GM12878 (cell line): Measurements from ENCODE around the gene CNNM2. TPM values are rescaled to one million over a fixed set of nuclear protein-coding genes. Genes with fewer than 3 reads are reported as not detected.
A peak's percentile ranks its signal among the peaks of the same experiment; 100 is the strongest.
"Not testable (repeated sequence)": the region's sequence is repeated elsewhere in the genome, so short reads cannot be mapped to it uniquely, and the experiment has no call there.

Source experiments
- ATAC-seq: fragments of 200-7000 bp; cut with Tn5 transposase; 3 replicates; pipeline ENCODE4 v1.9.1; 2020; ENCODE audit warnings: mild to moderate bottlenecking, moderate library complexity
- BruUV-seq: library from RNA; stranded (reverse); fragments of 400-500 nt; replicated peaks from 2 replicates; lab custom pipeline; 2021; lab: Mats Ljungman, UMichigan
- CTCF ChIA-PET: fragments of 300-600 bp; sonication (Branson Sonifier 250); formaldehyde crosslinking; extraction: SDS; loops from one replicate; lab custom pipeline; 2021; ENCODE audit warnings: inconsistent platforms; lab: Yijun Ruan, JAX
- POLR2A ChIA-PET: fragments of 350-600 bp; formaldehyde crosslinking; extraction: SDS; loops from one replicate; lab custom pipeline; 2021; ENCODE audit warnings: inconsistent platforms; lab: Charles Lee
- RAD21 ChIA-PET: fragments of 300-600 bp; sonication (Branson Sonifier 250); formaldehyde crosslinking; loops from one replicate; lab custom pipeline; 2023; ENCODE audit warnings: antibody characterized with exemption; ENCODE audit not compliant: unreplicated experiment; lab: Charles Lee
- SMC1A ChIA-PET: fragments of 300-600 bp; sonication (Branson Sonifier 250); formaldehyde crosslinking; loops from one replicate; lab custom pipeline; 2023; ENCODE audit not compliant: unreplicated experiment, uncharacterized antibody; lab: Charles Lee
- DNase-seq: peaks from one replicate; pipeline ENCODE4 v3.0.0-alpha.2; 2011; ENCODE audit warnings: low read depth, low spot score
- FAIRE-seq: peaks from 3 replicates; lab custom pipeline; 2011; peaks lifted over from hg19 to GRCh38; lab: Jason Lieb, UNC
- H2AFZ ChIP-seq: 2 replicates; pipeline ENCODE4 v1.6.0; 2011; ENCODE audit warnings: low read depth, low read length, control low read depth; ENCODE audit not compliant: control insufficient read depth
- H3K27ac ChIP-seq: 2 replicates; pipeline ENCODE4 v1.5.1; 2011; ENCODE audit warnings: control low read depth; ENCODE audit not compliant: control insufficient read depth, insufficient read depth
- H3K27me3 ChIP-seq, 2 experiments: replicated peaks in 1 of 2; 2 replicates each; pipeline versions ENCODE4 v1.6.0 to v1.6.1; 2011; ENCODE audit warnings: low read length in 1 of 2; ENCODE audit not compliant: control insufficient read depth in 2 of 2, insufficient read depth in 2 of 2
- H3K36me3 ChIP-seq, 2 experiments: 2 replicates each; pipeline ENCODE4 v1.5.1; 2011; ENCODE audit warnings: low read length in 1 of 2; ENCODE audit not compliant: control insufficient read depth in 2 of 2, insufficient read depth in 2 of 2
- H3K4me1 ChIP-seq: 2 replicates; pipeline ENCODE4 v1.6.1; 2011; ENCODE audit warnings: mild to moderate bottlenecking, low read length, moderate library complexity, mixed read lengths; ENCODE audit not compliant: control insufficient read depth, insufficient read depth
- H3K4me2 ChIP-seq: 2 replicates; pipeline ENCODE4 v1.6.0; 2011; ENCODE audit warnings: control low read depth; ENCODE audit not compliant: control insufficient read depth, insufficient read depth
- H3K4me3 ChIP-seq: fragments of 200-600 bp; sonication (generic); 2 replicates; pipeline ENCODE4 v1.5.1; 2016
- H3K79me2 ChIP-seq: 2 replicates; pipeline ENCODE4 v1.6.0; 2011; ENCODE audit warnings: low read length; ENCODE audit not compliant: control insufficient read depth, insufficient read depth
- H3K9ac ChIP-seq: 2 replicates; pipeline ENCODE4 v1.8.0; 2011; ENCODE audit warnings: low read length, control low read depth, mixed read lengths; ENCODE audit not compliant: control insufficient read depth, insufficient read depth
- H3K9me3 ChIP-seq: replicated peaks from 3 replicates; pipeline ENCODE4 v1.5.1; 2011; ENCODE audit warnings: mild to moderate bottlenecking, low read length; ENCODE audit not compliant: control insufficient read depth, insufficient read depth
- H4K20me1 ChIP-seq: 2 replicates; pipeline ENCODE4 v1.6.0; 2011; ENCODE audit not compliant: control insufficient read depth, insufficient read depth
- BHLHE40 ChIP-seq, 2 experiments: fragments of 450-650 bp in 1 of 2; IDR thresholded peaks; 2 replicates each; pipeline ENCODE4 v1.6.1; 2011 to 2017; ENCODE audit warnings: low read depth in 2 of 2, borderline replicate concordance in 1 of 2, improper control_type of control experiment in 1 of 2, low read length in 1 of 2, mild to moderate bottlenecking in 1 of 2
- EED ChIP-seq: sonication (generic); IDR thresholded peaks from 2 replicates; pipeline ENCODE4 v1.6.1; 2016; ENCODE audit warnings: antibody characterized with exemption, low read depth
- IKZF1 ChIP-seq: fragments of 450-650 bp; conservative IDR thresholded peaks from 2 replicates; pipeline ENCODE4 v1.6.1; 2017; ENCODE audit warnings: antibody characterized with exemption, mild to moderate bottlenecking
- IKZF2 ChIP-seq, 2 experiments: fragments of 450-650 bp; IDR thresholded peaks; 2 replicates each; pipeline ENCODE4 v1.6.1; 2017; ENCODE audit warnings: mild to moderate bottlenecking in 2 of 2, moderate library complexity in 2 of 2
- MEF2B ChIP-seq: fragments of 450-650 bp; IDR thresholded peaks from 2 replicates; pipeline ENCODE4 v1.6.1; 2018; ENCODE audit warnings: mild to moderate bottlenecking, moderate library complexity; ENCODE audit not compliant: partially characterized antibody, poor library complexity, severe bottlenecking
- RELA ChIP-seq: fragments of 450-650 bp; IDR thresholded peaks from 2 replicates; pipeline ENCODE4 v1.8.0; 2014; ENCODE audit warnings: borderline replicate concordance; ENCODE audit not compliant: partially characterized antibody
- RUNX3 ChIP-seq: IDR thresholded peaks from 2 replicates; pipeline ENCODE4 v1.6.1; 2012; ENCODE audit warnings: low read length, inconsistent platforms
- YY1 ChIP-seq: IDR thresholded peaks from 2 replicates; pipeline ENCODE4 v1.6.1; 2011; ENCODE audit warnings: low read depth, mild to moderate bottlenecking, low read length
- ZNF217 ChIP-seq: fragments of 450-650 bp; IDR thresholded peaks from 2 replicates; pipeline ENCODE4 v1.6.1; 2017; ENCODE audit warnings: antibody characterized with exemption, mild to moderate bottlenecking
- WGBS: methylation state at CpG from one replicate; pipeline ENCODE4 v1.1.6; 2016; ENCODE audit warnings: low lambda C conversion rate; ENCODE audit not compliant: insufficient replicate concordance, insufficient coverage; ENCODE audit errors: missing lambda C conversion rate; 5-methylcytosine and 5-hydroxymethylcytosine counted together
- in situ Hi-C: fragments of 300-500 bp; cut with MboI; formaldehyde crosslinking; loops from 9 replicates; pipeline ENCODE4 v1.14.3; 2018; ENCODE audit warnings: mixed read lengths
- intact Hi-C: fragments of 100-400 bp; cut with micrococcal nuclease; formaldehyde crosslinking; loops from one replicate; pipeline ENCODE4 v1.14.2; 2022; ENCODE audit not compliant: unreplicated experiment
- polyA plus RNA-seq, 11 experiments: library from polyadenylated mRNA; depleted of rRNA in 4 of 11; unstranded in 6 of 11; stranded (reverse) in 5 of 11; fragments of >200 nt; fragmentation: Nextera tagmentation in 4 of 11; fragmentation: Illumina TruSeq in 1 of 11; extraction: Ambion mirVana in 4 of 11; extraction: Trizol in 1 of 11; gene quantifications; 1 replicate in 1 of 11; 2 replicates in 10 of 11; pipeline versions ENCODE4 v1.2.1 to v1.2.3, GENCODE V29; 2011 to 2016; ENCODE audit warnings: inconsistent platforms in 2 of 11, missing spikeins in 2 of 11, low read depth in 1 of 11
- total RNA-seq, 4 experiments: library from RNA; depleted of rRNA in 3 of 4; stranded (reverse); fragments of >200 nt in 3 of 4; fragmentation: Illumina TruSeq in 1 of 4; extraction: Trizol in 1 of 4; gene quantifications; 2 replicates each; pipeline versions ENCODE4 v1.2.1 to v1.2.3, GENCODE V29; 2013 to 2021
- TF ChIP-seq, protein P1 (sequence below): fragments of 450-650 bp; IDR thresholded peaks from 2 replicates; pipeline ENCODE4 v1.6.1; 2016; ENCODE audit warnings: mild to moderate bottlenecking
- TF ChIP-seq, protein P2 (sequence below): fragments of 450-650 bp; IDR thresholded peaks from 2 replicates; pipeline ENCODE4 v1.6.1; 2017; ENCODE audit warnings: low read depth, mild to moderate bottlenecking, moderate library complexity
- TF ChIP-seq, protein P3 (sequence below): fragments of 450-650 bp; IDR thresholded peaks from 2 replicates; pipeline ENCODE4 v1.6.1; 2017; ENCODE audit warnings: mild to moderate bottlenecking, low read depth, inconsistent platforms; ENCODE audit not compliant: poor library complexity, severe bottlenecking
- TF ChIP-seq, protein P4 (sequence below): fragments of 450-650 bp; IDR thresholded peaks from 2 replicates; pipeline ENCODE4 v1.6.1; 2016; ENCODE audit warnings: mild to moderate bottlenecking
- TF ChIP-seq, protein P5 (sequence below): IDR thresholded peaks from 2 replicates; pipeline ENCODE4 v1.6.1; 2011; ENCODE audit warnings: borderline replicate concordance, low read depth, mild to moderate bottlenecking, moderate library complexity, low read length; ENCODE audit not compliant: insufficient read depth, poor library complexity, severe bottlenecking

The CNNM2 gene
- total and polyA plus RNA-seq, 10 of the 15 experiments (the other 5 are each of a cell fraction or from before 2014, with no cell fraction given): 0.18 to 7.3 (median 2.5) TPM

DNA sequence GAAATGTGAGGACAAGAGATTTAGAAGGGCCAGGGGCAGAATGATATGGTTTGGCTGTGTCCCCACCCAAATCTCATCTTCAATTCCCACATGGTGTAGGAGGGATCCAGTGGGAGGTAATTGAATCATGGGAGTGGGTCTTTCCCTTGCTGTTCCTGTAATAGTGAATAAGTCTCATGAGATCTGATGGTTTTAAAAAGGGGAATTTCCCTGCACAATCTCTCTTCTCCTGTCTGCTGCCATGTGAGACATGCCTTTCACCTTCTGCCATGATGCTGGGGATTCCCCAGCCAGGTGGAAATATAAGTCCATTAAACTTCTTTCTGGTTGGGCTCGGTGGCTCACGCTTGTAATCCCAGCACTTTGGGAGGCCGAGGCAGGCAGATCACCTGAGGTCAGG, 217.1 kb downstream of the CNNM2 start:
- DNase-seq (peak; percentile 35), ATAC-seq (peak; percentile 76)
- ChIA-PET CTCF (interaction anchor here (0.8 kb wide), 1 partner anchor 8 kb away, joined by 3 read pairs; no protein-coding TSS in a partner anchor), SMC1A (interaction anchor here (1.6 kb wide), 1 partner anchor 25 kb away, joined by 5 read pairs; no protein-coding TSS in a partner anchor), RAD21 (interaction anchor here (1.2 kb wide), 1 partner anchor 58 kb away, joined by 5 read pairs; the partner anchor contains the start of gene NT5C2)
- H3K4me3 ChIP-seq: peak overlapping the region; percentile 19; the same call in 1 of the 2 replicates
- in situ Hi-C loops, H3K4me1 ChIP-seq, H3K4me2 ChIP-seq, H3K9ac ChIP-seq, H3K79me2 ChIP-seq, BruUV-seq, POLR2A ChIA-PET, H4K20me1 ChIP-seq, FAIRE-seq, intact Hi-C loops, H3K9me3 ChIP-seq, H3K27me3 ChIP-seq, H2AFZ ChIP-seq: not testable (repeated sequence)
- H3K36me3 ChIP-seq: peaks cover 3 to 15% of the 10 kb centered on the region in 2 experiments
- TF ChIP-seq, protein P1, sequence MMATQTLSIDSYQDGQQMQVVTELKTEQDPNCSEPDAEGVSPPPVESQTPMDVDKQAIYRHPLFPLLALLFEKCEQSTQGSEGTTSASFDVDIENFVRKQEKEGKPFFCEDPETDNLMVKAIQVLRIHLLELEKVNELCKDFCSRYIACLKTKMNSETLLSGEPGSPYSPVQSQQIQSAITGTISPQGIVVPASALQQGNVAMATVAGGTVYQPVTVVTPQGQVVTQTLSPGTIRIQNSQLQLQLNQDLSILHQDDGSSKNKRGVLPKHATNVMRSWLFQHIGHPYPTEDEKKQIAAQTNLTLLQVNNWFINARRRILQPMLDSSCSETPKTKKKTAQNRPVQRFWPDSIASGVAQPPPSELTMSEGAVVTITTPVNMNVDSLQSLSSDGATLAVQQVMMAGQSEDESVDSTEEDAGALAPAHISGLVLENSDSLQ: peak; percentile 37; the same call in 1 of the 2 replicates
- peak; percentile 14; the same call in 1 of the 2 replicates for TF ChIP-seq EED
- TF ChIP-seq IKZF1: peak; percentile 49; the same call in 1 of the 2 replicates
- TF ChIP-seq, protein P2, sequence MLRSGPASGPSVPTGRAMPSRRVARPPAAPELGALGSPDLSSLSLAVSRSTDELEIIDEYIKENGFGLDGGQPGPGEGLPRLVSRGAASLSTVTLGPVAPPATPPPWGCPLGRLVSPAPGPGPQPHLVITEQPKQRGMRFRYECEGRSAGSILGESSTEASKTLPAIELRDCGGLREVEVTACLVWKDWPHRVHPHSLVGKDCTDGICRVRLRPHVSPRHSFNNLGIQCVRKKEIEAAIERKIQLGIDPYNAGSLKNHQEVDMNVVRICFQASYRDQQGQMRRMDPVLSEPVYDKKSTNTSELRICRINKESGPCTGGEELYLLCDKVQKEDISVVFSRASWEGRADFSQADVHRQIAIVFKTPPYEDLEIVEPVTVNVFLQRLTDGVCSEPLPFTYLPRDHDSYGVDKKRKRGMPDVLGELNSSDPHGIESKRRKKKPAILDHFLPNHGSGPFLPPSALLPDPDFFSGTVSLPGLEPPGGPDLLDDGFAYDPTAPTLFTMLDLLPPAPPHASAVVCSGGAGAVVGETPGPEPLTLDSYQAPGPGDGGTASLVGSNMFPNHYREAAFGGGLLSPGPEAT: peak; percentile 70; the same call in 1 of the 2 replicates
- TF ChIP-seq, protein P3, sequence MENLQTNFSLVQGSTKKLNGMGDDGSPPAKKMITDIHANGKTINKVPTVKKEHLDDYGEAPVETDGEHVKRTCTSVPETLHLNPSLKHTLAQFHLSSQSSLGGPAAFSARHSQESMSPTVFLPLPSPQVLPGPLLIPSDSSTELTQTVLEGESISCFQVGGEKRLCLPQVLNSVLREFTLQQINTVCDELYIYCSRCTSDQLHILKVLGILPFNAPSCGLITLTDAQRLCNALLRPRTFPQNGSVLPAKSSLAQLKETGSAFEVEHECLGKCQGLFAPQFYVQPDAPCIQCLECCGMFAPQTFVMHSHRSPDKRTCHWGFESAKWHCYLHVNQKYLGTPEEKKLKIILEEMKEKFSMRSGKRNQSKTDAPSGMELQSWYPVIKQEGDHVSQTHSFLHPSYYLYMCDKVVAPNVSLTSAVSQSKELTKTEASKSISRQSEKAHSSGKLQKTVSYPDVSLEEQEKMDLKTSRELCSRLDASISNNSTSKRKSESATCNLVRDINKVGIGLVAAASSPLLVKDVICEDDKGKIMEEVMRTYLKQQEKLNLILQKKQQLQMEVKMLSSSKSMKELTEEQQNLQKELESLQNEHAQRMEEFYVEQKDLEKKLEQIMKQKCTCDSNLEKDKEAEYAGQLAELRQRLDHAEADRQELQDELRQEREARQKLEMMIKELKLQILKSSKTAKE: peak; percentile 58
- TF ChIP-seq, protein P4, sequence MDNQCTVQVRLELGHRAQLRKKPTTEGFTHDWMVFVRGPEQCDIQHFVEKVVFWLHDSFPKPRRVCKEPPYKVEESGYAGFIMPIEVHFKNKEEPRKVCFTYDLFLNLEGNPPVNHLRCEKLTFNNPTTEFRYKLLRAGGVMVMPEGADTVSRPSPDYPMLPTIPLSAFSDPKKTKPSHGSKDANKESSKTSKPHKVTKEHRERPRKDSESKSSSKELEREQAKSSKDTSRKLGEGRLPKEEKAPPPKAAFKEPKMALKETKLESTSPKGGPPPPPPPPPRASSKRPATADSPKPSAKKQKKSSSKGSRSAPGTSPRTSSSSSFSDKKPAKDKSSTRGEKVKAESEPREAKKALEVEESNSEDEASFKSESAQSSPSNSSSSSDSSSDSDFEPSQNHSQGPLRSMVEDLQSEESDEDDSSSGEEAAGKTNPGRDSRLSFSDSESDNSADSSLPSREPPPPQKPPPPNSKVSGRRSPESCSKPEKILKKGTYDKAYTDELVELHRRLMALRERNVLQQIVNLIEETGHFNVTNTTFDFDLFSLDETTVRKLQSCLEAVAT: 0 out of 2 replicates have a peak, but pooled peaks have one; percentile 31
- 0 out of 2 replicates have a peak, but pooled peaks have one; percentile 37 for TF ChIP-seq ZNF217
- TF ChIP-seq BHLHE40 (IDR thresholded peaks at IDR 0.05; ENCODE audit: borderline replicate concordance in 1 of 2, low read depth in 2 of 2, low read length in 1 of 2): peak in 1 of 2 experiments; percentile 43; a peak in 1 of 4 replicates
- peak; percentile 64; the same call in 1 of the 2 replicates for TF ChIP-seq YY1
- peak; percentile 28; the same call in 1 of the 2 replicates for TF ChIP-seq RUNX3
- TF ChIP-seq IKZF2 (IDR thresholded peaks at IDR 0.05): peak; percentile 60 to 64; a peak in 2 of 4 replicates
- peak; percentile 67 for TF ChIP-seq RELA
- TF ChIP-seq MEF2B: peak; percentile 66
- TF ChIP-seq, protein P5, sequence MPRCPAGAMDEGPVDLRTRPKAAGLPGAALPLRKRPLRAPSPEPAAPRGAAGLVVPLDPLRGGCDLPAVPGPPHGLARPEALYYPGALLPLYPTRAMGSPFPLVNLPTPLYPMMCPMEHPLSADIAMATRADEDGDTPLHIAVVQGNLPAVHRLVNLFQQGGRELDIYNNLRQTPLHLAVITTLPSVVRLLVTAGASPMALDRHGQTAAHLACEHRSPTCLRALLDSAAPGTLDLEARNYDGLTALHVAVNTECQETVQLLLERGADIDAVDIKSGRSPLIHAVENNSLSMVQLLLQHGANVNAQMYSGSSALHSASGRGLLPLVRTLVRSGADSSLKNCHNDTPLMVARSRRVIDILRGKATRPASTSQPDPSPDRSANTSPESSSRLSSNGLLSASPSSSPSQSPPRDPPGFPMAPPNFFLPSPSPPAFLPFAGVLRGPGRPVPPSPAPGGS: peak; percentile 30
- WGBS: 13% methylated on average over 3 of the region's 3 CpGs
- peak overlapping the region; percentile 35 for H3K27ac ChIP-seq
